Endothelial cell of umbilical vein (primary cell): ENCODE data around the gene WDR86. TPM values are rescaled to one million over a fixed set of nuclear protein-coding genes. Genes with fewer than 3 reads are reported as not detected.

Source experiments
- BruUV-seq: library from RNA; stranded (reverse); fragments of 400-500 nt; replicated peaks from 2 replicates; lab custom pipeline; 2021; lab: Mats Ljungman, UMichigan
- CTCF ChIA-PET: fragments of 300-600, 350-600 bp; sonication (Branson Sonifier 250); formaldehyde crosslinking; loops from one replicate; lab custom pipeline; 2021; ENCODE audit warnings: antibody characterized with exemption, inconsistent platforms; lab: Charles Lee
- POLR2A ChIA-PET: fragments of 300-600, 350-600 bp; sonication (Branson Sonifier 250); formaldehyde crosslinking; loops from one replicate; lab custom pipeline; 2021; ENCODE audit warnings: antibody characterized with exemption, inconsistent platforms; lab: Charles Lee
- DNase-seq: peaks from one replicate; pipeline ENCODE4 v3.0.0-alpha.2; 2011; ENCODE audit warnings: low read depth, low spot score
- FAIRE-seq: peaks from 2 replicates; lab custom pipeline; 2011; peaks lifted over from hg19 to GRCh38; lab: Jason Lieb, UNC
- H2AFZ ChIP-seq: 2 replicates; pipeline ENCODE4 v1.6.0; 2012; ENCODE audit warnings: low read depth, low read length, control low read depth, inconsistent platforms
- H3K27ac ChIP-seq: 2 replicates; pipeline ENCODE4 v1.5.1; 2011; ENCODE audit warnings: low read depth, mild to moderate bottlenecking, control low read depth, low read length, moderate library complexity; ENCODE audit not compliant: insufficient read depth
- H3K27me3 ChIP-seq, 2 experiments: 2 replicates each; pipeline versions ENCODE4 v1.6.0 to v1.6.1; 2011; ENCODE audit warnings: low read length in 2 of 2, mixed read lengths in 1 of 2; ENCODE audit not compliant: control insufficient read depth in 2 of 2, insufficient read depth in 2 of 2
- H3K36me3 ChIP-seq, 2 experiments: 2 replicates in 1 of 2; 3 replicates in 1 of 2; pipeline ENCODE4 v1.5.1; 2011; ENCODE audit warnings: low read length in 2 of 2, mild to moderate bottlenecking in 1 of 2, moderate library complexity in 1 of 2; ENCODE audit not compliant: control insufficient read depth in 2 of 2, insufficient read depth in 2 of 2; ENCODE audit errors: extremely low read depth in 1 of 2
- H3K4me1 ChIP-seq: 3 replicates; pipeline ENCODE4 v1.5.1; 2011; ENCODE audit warnings: mild to moderate bottlenecking, low read length; ENCODE audit not compliant: control insufficient read depth, insufficient read depth; ENCODE audit errors: extremely low read depth
- H3K4me2 ChIP-seq: 2 replicates; pipeline ENCODE4 v1.6.1; 2011; ENCODE audit warnings: low read length, control low read depth, mixed read lengths; ENCODE audit not compliant: insufficient read depth
- H3K4me3 ChIP-seq, 3 experiments: fragments of 200-600 bp in 1 of 3; sonication (generic), shearing (Covaris generic) in 1 of 3; replicated peaks in 1 of 3; 2 replicates each; pipeline ENCODE4 v1.5.1; 2011 to 2016; ENCODE audit warnings: control low read depth in 3 of 3, low read length in 3 of 3, mild to moderate bottlenecking in 2 of 3, inconsistent platforms in 1 of 3, low read depth in 1 of 3, moderate library complexity in 1 of 3; ENCODE audit not compliant: insufficient read depth in 1 of 3
- H3K79me2 ChIP-seq: 2 replicates; pipeline ENCODE4 v1.6.0; 2012; ENCODE audit warnings: low read length, inconsistent platforms; ENCODE audit not compliant: control insufficient read depth, insufficient read depth
- H3K9ac ChIP-seq: replicated peaks from 2 replicates; pipeline ENCODE3; 2011; ENCODE audit warnings: low read length, control low read depth; ENCODE audit not compliant: insufficient read depth; ENCODE audit errors: extremely low read depth
- H3K9me1 ChIP-seq: replicated peaks from 3 replicates; pipeline ENCODE4 v1.6.0; 2011; ENCODE audit warnings: mild to moderate bottlenecking, low read length; ENCODE audit not compliant: control insufficient read depth, insufficient read depth; ENCODE audit errors: extremely low read depth
- H3K9me3 ChIP-seq: replicated peaks from 2 replicates; pipeline ENCODE4 v1.5.1; 2012; ENCODE audit warnings: low read length, inconsistent platforms; ENCODE audit not compliant: control insufficient read depth, insufficient read depth
- H4K20me1 ChIP-seq: replicated peaks from 2 replicates; pipeline ENCODE3; 2011; ENCODE audit warnings: mild to moderate bottlenecking, low read length; ENCODE audit not compliant: control insufficient read depth, insufficient read depth; ENCODE audit errors: extremely low read depth
- EZH2 ChIP-seq: IDR thresholded peaks from 2 replicates; pipeline ENCODE4 v1.6.1; 2012; ENCODE audit warnings: borderline replicate concordance, low read depth, mild to moderate bottlenecking, moderate library complexity, low read length, inconsistent platforms; ENCODE audit not compliant: severe bottlenecking
- GATA2 ChIP-seq: IDR thresholded peaks from 2 replicates; pipeline ENCODE4 v1.7.0; 2011; ENCODE audit warnings: low read depth, mild to moderate bottlenecking, moderate library complexity, mixed read lengths, low read length; ENCODE audit not compliant: insufficient read length, insufficient read depth
- JUN ChIP-seq: IDR thresholded peaks from 2 replicates; pipeline ENCODE4 v1.6.1; 2011; ENCODE audit warnings: borderline replicate concordance, low read depth; ENCODE audit not compliant: insufficient read length, insufficient read depth
- dilution Hi-C: fragments of 300-500 bp; cut with MboI; formaldehyde crosslinking; loops from one replicate; pipeline ENCODE4 v1.15.0; 2019; ENCODE audit warnings: low sequenced_read_pairs; ENCODE audit not compliant: extremely low pct_ligation_motif_present
- intact Hi-C: fragments of 100-400 bp; cut with micrococcal nuclease; formaldehyde crosslinking; loops from one replicate; pipeline ENCODE4 v1.10.0; 2022
- polyA plus RNA-seq, 4 experiments: library from polyadenylated mRNA; depleted of rRNA in 3 of 4; stranded (reverse) in 3 of 4; unstranded in 1 of 4; fragments of >200 nt; gene quantifications; 2 replicates each; pipeline versions ENCODE4 v1.2.1 to v1.2.3, GENCODE V29; 2011 to 2012; ENCODE audit warnings: missing spikeins in 1 of 4
- total RNA-seq: library from RNA; stranded (reverse); gene quantifications from 2 replicates; pipeline ENCODE4 v1.2.3, GENCODE V29; 2021
- TF ChIP-seq, protein P1 (sequence below), 2 donors: IDR thresholded peaks; 1 replicate in 1 of 2; 2 replicates in 1 of 2; pipeline ENCODE4 v1.5.1; 2011; ENCODE audit warnings: low read length in 2 of 2, mild to moderate bottlenecking in 2 of 2, moderate library complexity in 2 of 2, control low read depth in 1 of 2, inconsistent platforms in 1 of 2, low read depth in 1 of 2; ENCODE audit not compliant: insufficient read depth in 1 of 2; ENCODE audit errors: extremely low read depth in 1 of 2
- TF ChIP-seq, protein P2 (sequence below): IDR thresholded peaks from 2 replicates; pipeline ENCODE4 v1.6.1; 2011; ENCODE audit not compliant: insufficient read depth, insufficient read length

The WDR86 gene
- total and polyA plus RNA-seq, 2 donors (not counting 3 experiments of a cell fraction or from before 2014, with no cell fraction given), result not detected

DNA sequence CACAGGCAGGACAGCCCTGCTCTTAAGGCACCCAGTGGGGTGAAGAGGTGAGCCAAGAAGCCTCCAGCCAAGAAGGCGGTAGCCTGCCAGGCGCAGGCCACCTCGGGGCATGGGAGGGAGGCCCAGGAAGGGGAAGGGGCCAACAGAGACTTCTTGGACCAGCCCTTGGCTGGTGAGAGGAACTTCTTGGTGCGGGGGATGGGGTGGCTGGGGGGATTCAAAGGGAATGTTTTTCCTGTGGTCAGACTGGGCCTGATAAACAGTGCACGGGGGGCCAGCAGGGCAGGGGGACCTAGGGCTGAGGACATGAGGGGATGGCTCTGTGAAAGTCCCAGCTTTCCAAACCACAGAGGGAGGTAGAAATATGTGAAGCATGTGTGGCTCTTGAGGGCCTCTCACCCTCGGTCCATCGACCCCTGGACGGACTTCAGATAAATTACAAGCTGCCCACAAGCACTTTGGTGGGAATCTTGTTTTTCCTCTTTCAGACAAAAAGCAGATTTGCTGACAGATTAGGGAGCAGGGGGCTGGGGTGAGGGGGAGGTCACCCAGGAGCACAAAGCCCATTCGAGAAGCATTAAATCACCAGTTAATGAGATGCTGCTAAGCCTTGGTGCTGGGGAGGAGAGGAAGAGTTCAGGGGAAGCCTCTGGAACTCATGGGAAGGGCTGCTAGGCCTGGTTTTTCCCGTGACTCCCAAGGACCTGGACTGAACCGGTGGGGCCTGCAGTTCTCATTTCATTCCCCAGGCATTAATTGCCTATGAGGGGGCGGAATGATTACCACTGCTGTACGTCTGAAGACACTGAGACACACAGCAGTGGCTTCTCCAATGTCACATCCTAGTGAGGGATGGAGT, 18.8 kb upstream of the WDR86 start:
- Histone ChIP-seq H3K79me2 (no peaks in the 10 kb centered on the region), H3K9ac (no peak overlapping the region), H3K27me3 (peaks cover 4 to 6% of the 10 kb centered on the region in 2 experiments), H3K9me3 (no peaks in the 10 kb centered on the region), H3K4me1 (no peaks in the 10 kb centered on the region), H3K36me3 (no peaks in the 10 kb centered on the region), H2AFZ (no peak overlapping the region), H4K20me1 (no peaks in the 10 kb centered on the region), H3K4me2 (no peak overlapping the region), H3K27ac (no peak overlapping the region), H3K9me1 (no peaks in the 10 kb centered on the region), H3K4me3 (no peak overlapping the region)
- intact Hi-C loops (no loop called here), dilution Hi-C loops (no loop called here)
- no peak for FAIRE-seq
- POLR2A ChIA-PET, result no interaction called here
- CTCF ChIA-PET, result interaction anchor here (0.7 kb wide), 1 partner anchor 162 kb away, joined by 3 read pairs; no protein-coding TSS in a partner anchor
- DNase-seq, result no peak
- BruUV-seq, result no TSS peak
- TF ChIP-seq, protein P1, sequence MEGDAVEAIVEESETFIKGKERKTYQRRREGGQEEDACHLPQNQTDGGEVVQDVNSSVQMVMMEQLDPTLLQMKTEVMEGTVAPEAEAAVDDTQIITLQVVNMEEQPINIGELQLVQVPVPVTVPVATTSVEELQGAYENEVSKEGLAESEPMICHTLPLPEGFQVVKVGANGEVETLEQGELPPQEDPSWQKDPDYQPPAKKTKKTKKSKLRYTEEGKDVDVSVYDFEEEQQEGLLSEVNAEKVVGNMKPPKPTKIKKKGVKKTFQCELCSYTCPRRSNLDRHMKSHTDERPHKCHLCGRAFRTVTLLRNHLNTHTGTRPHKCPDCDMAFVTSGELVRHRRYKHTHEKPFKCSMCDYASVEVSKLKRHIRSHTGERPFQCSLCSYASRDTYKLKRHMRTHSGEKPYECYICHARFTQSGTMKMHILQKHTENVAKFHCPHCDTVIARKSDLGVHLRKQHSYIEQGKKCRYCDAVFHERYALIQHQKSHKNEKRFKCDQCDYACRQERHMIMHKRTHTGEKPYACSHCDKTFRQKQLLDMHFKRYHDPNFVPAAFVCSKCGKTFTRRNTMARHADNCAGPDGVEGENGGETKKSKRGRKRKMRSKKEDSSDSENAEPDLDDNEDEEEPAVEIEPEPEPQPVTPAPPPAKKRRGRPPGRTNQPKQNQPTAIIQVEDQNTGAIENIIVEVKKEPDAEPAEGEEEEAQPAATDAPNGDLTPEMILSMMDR (IDR thresholded peaks at IDR 0.05; ENCODE audit: extremely low read depth in 1 of 2, insufficient read depth in 1 of 2, low read depth in 1 of 2, low read length in 2 of 2), result no peak
- TF ChIP-seq EZH2, result no peak
- TF ChIP-seq, protein P2, sequence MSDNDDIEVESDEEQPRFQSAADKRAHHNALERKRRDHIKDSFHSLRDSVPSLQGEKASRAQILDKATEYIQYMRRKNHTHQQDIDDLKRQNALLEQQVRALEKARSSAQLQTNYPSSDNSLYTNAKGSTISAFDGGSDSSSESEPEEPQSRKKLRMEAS, result no peak
- no peak for TF ChIP-seq GATA2
- TF ChIP-seq JUN, result no peak
